Measurements from ENCODE around the gene FHIT.

Gene FHIT

GRCh38 chr3:60650171-60650570 is 601.1 kb downstream of the FHIT start:
- TF ChIP-seq CTCF (IDR thresholded peaks at IDR 0.05; ENCODE audit: low read depth, low read length) = no peak
- H3K4me1 ChIP-seq = no peaks in the 10 kb centered on the region
- H3K36me3 ChIP-seq = no peaks in the 10 kb centered on the region
- H3K4me3 ChIP-seq (ENCODE audit: low read depth, low read length) = no peak overlapping the region
- no peak for DNase-seq
- no peaks in the 10 kb centered on the region for H3K27me3 ChIP-seq
- H3K9me3 ChIP-seq = no peaks in the 10 kb centered on the region

- TF ChIP-seq CTCF (IDR thresholded peaks at IDR 0.05; ENCODE audit: low read depth, low read length) = no peak
- Histone ChIP-seq H3K27me3 (no peaks in the 10 kb centered on the region), H3K36me3 (no peaks in the 10 kb centered on the region), H3K4me1 (no peaks in the 10 kb centered on the region), H3K4me3 (ENCODE audit: low read depth, low read length) (no peak overlapping the region), H3K9me3 (no peaks in the 10 kb centered on the region)
- no peak for DNase-seq
Measured at GRCh38 chr3:60645801-60646200, 605.5 kb downstream of the FHIT start.

GRCh38 chr3:60643831-60644230 is 607.4 kb downstream of the FHIT start:
- no peak for TF ChIP-seq CTCF (IDR thresholded peaks at IDR 0.05; ENCODE audit: low read depth, low read length)
- DNase-seq = no peak
- H3K27me3 ChIP-seq = no peaks in the 10 kb centered on the region

GRCh38 chr3:60641354-60641753 is 609.9 kb downstream of the FHIT start:
- H3K27me3 ChIP-seq = no peaks in the 10 kb centered on the region
- DNase-seq = no peak
- no peak for TF ChIP-seq CTCF (IDR thresholded peaks at IDR 0.05; ENCODE audit: low read depth, low read length)

More at GRCh38 chr3:60643831-60644230, 607.4 kb downstream of the FHIT start:
- no peaks in the 10 kb centered on the region for H3K9me3 ChIP-seq
- no peaks in the 10 kb centered on the region for H3K4me1 ChIP-seq
- no peak overlapping the region for H3K4me3 ChIP-seq (ENCODE audit: low read depth, low read length)
- no peaks in the 10 kb centered on the region for H3K36me3 ChIP-seq

GRCh38 chr3:60636846-60637245 is 614.4 kb downstream of the FHIT start:
- Histone ChIP-seq H3K4me1 (no peaks in the 10 kb centered on the region), H3K36me3 (no peaks in the 10 kb centered on the region), H3K4me3 (ENCODE audit: low read depth, low read length) (no peak overlapping the region), H3K27me3 (no peaks in the 10 kb centered on the region), H3K9me3 (no peaks in the 10 kb centered on the region)
- TF ChIP-seq CTCF (IDR thresholded peaks at IDR 0.05; ENCODE audit: low read depth, low read length) = no peak
- no peak for DNase-seq

More at GRCh38 chr3:60641354-60641753, 609.9 kb downstream of the FHIT start:
- Histone ChIP-seq H3K4me3 (ENCODE audit: low read depth, low read length) (no peak overlapping the region), H3K4me1 (no peaks in the 10 kb centered on the region), H3K9me3 (no peaks in the 10 kb centered on the region), H3K36me3 (no peaks in the 10 kb centered on the region)

- TF ChIP-seq CTCF (IDR thresholded peaks at IDR 0.05; ENCODE audit: low read depth, low read length) = no peak
Measured at GRCh38 chr3:60633644-60634043, 617.6 kb downstream of the FHIT start.

More at GRCh38 chr3:60633644-60634043, 617.6 kb downstream of the FHIT start:
- Histone ChIP-seq H3K9me3 (no peaks in the 10 kb centered on the region), H3K4me1 (no peaks in the 10 kb centered on the region), H3K4me3 (ENCODE audit: low read depth, low read length) (no peak overlapping the region), H3K27me3 (no peaks in the 10 kb centered on the region), H3K36me3 (no peaks in the 10 kb centered on the region)
- DNase-seq = no peak
